OCI-LY1 (cell line): ENCODE data around the gene PCYT1B.

Experiments
- H2AFZ ChIP-seq: fragments of 200-600 bp; sonication (generic), shearing (Covaris generic); 2 replicates; pipeline ENCODE4 v1.6.0; 2014; ENCODE audit warnings: antibody characterized with exemption, mild to moderate bottlenecking, low read length
- H3F3A ChIP-seq: fragments of 200-600 bp; sonication (generic), shearing (Covaris generic); 2 replicates; pipeline ENCODE4 v1.6.0; 2014; ENCODE audit warnings: mild to moderate bottlenecking, antibody characterized with exemption, low read length, moderate library complexity; ENCODE audit not compliant: insufficient read depth
- H3K27ac ChIP-seq: fragments of 200-600 bp; sonication (generic); 2 replicates; pipeline ENCODE4 v1.5.1; 2014; ENCODE audit warnings: low read length, mixed run types, mild to moderate bottlenecking, low read depth; ENCODE audit not compliant: poor library complexity, severe bottlenecking
- H3K27me3 ChIP-seq: fragments of 200-600 bp; sonication (generic); 2 replicates; pipeline ENCODE4 v1.6.0; 2014; ENCODE audit warnings: antibody characterized with exemption, mild to moderate bottlenecking, low read length, moderate library complexity; ENCODE audit not compliant: insufficient read depth
- H3K36me3 ChIP-seq: fragments of 200-600 bp; sonication (generic); 2 replicates; pipeline ENCODE4 v1.6.1; 2014; ENCODE audit warnings: mild to moderate bottlenecking, antibody characterized with exemption, low read length, moderate library complexity, mixed read lengths; ENCODE audit not compliant: insufficient read depth
- H3K4me1 ChIP-seq: fragments of 200-600 bp; sonication (generic); 2 replicates; pipeline ENCODE4 v1.5.1; 2014; ENCODE audit warnings: mild to moderate bottlenecking, low read length, moderate library complexity; ENCODE audit not compliant: insufficient read depth, severe bottlenecking
- H3K4me2 ChIP-seq: fragments of 200-600 bp; sonication (generic), shearing (Covaris generic); 2 replicates; pipeline ENCODE4 v1.6.1; 2014; ENCODE audit warnings: low read length
- H3K4me3 ChIP-seq: fragments of 200-600 bp; sonication (generic); 2 replicates; pipeline ENCODE4 v1.5.1; 2014; ENCODE audit warnings: low read length, low read depth, mild to moderate bottlenecking, mixed read lengths; ENCODE audit not compliant: poor library complexity, severe bottlenecking
- H3K79me2 ChIP-seq: fragments of 200-600 bp; shearing (Covaris generic); 2 replicates; pipeline ENCODE4 v1.6.1; 2016; ENCODE audit warnings: mixed run types, low read length, mixed read lengths; ENCODE audit not compliant: insufficient read depth
- H3K9ac ChIP-seq: fragments of 200-600 bp; sonication (generic), shearing (Covaris generic); 2 replicates; pipeline ENCODE4 v1.6.1; 2014; ENCODE audit warnings: mild to moderate bottlenecking, low read length, mixed read lengths
- H3K9me2 ChIP-seq: fragments of 200-600 bp; sonication (generic), shearing (Covaris generic); 2 replicates; pipeline ENCODE4 v1.6.1; 2014; ENCODE audit warnings: low read depth, mild to moderate bottlenecking, low read length, mixed read lengths
- H3K9me3 ChIP-seq: fragments of 200-600 bp; shearing (Covaris generic); 2 replicates; pipeline ENCODE4 v1.6.1; 2014; ENCODE audit warnings: low read length, mixed read lengths
- H4K20me1 ChIP-seq: fragments of 200-600 bp; sonication (generic), shearing (Covaris generic); 2 replicates; pipeline ENCODE4 v1.6.0; 2016; ENCODE audit warnings: mild to moderate bottlenecking, low read length; ENCODE audit not compliant: insufficient read depth
- CTCF ChIP-seq: fragments of 200-600 bp; sonication (generic), shearing (Covaris generic); IDR thresholded peaks from 2 replicates; pipeline ENCODE4 v1.5.1; 2017; ENCODE audit warnings: mild to moderate bottlenecking, antibody characterized with exemption, low read length, moderate library complexity, mixed read lengths
- EZH2 ChIP-seq: fragments of 200-600 bp; sonication (generic), shearing (Covaris generic); IDR thresholded peaks from 2 replicates; pipeline ENCODE4 v1.8.0; 2017; ENCODE audit warnings: borderline replicate concordance, mixed run types, mild to moderate bottlenecking, antibody characterized with exemption, low read length, moderate library complexity, mixed read lengths

Gene PCYT1B

GRCh38 chrX:24520472-24520871, 126.7 kb downstream of the PCYT1B start:
- TF ChIP-seq EZH2 (no peak), CTCF (no peak)

GRCh38 chrX:24515447-24515846, 131.7 kb downstream of the PCYT1B start:
- Histone ChIP-seq H3K27ac (no peak overlapping the region), H3K9ac (no peak overlapping the region), H3K4me2 (no peak overlapping the region), H4K20me1 (no peaks in the 10 kb centered on the region), H3K27me3 (no peaks in the 10 kb centered on the region), H3K4me1 (no peaks in the 10 kb centered on the region), H3K79me2 (no peaks in the 10 kb centered on the region), H3K36me3 (no peaks in the 10 kb centered on the region), H3K9me2 (no peaks in the 10 kb centered on the region), H3F3A (no peaks in the 10 kb centered on the region), H2AFZ (no peak overlapping the region), H3K9me3 (no peaks in the 10 kb centered on the region), H3K4me3 (no peak overlapping the region)
- TF ChIP-seq EZH2 (no peak), CTCF (no peak)

More at GRCh38 chrX:24520472-24520871, 126.7 kb downstream of the PCYT1B start:
- no peak overlapping the region for H3K4me3 ChIP-seq
- H3K27me3 ChIP-seq: no peaks in the 10 kb centered on the region
- H3K36me3 ChIP-seq: no peaks in the 10 kb centered on the region
- no peaks in the 10 kb centered on the region for H3K9me2 ChIP-seq
- no peaks in the 10 kb centered on the region for H3K9me3 ChIP-seq
- no peak overlapping the region for H3K9ac ChIP-seq
- no peak overlapping the region for H3K27ac ChIP-seq
- H4K20me1 ChIP-seq: no peaks in the 10 kb centered on the region
- H3K79me2 ChIP-seq: no peaks in the 10 kb centered on the region
- no peaks in the 10 kb centered on the region for H3F3A ChIP-seq
- H2AFZ ChIP-seq: no peak overlapping the region
- no peak overlapping the region for H3K4me2 ChIP-seq
- no peaks in the 10 kb centered on the region for H3K4me1 ChIP-seq

- no peak overlapping the region for H3K9ac ChIP-seq
- H3K27me3 ChIP-seq: no peaks in the 10 kb centered on the region
- no peak overlapping the region for H3K4me2 ChIP-seq
- no peaks in the 10 kb centered on the region for H3K9me3 ChIP-seq
- H3F3A ChIP-seq: no peaks in the 10 kb centered on the region
- H3K4me1 ChIP-seq: no peaks in the 10 kb centered on the region
- H3K36me3 ChIP-seq: no peaks in the 10 kb centered on the region
- H3K4me3 ChIP-seq: no peak overlapping the region
- H2AFZ ChIP-seq: no peak overlapping the region
- H4K20me1 ChIP-seq: no peaks in the 10 kb centered on the region
- H3K79me2 ChIP-seq: no peaks in the 10 kb centered on the region
- no peak overlapping the region for H3K27ac ChIP-seq
- no peaks in the 10 kb centered on the region for H3K9me2 ChIP-seq
- TF ChIP-seq EZH2: no peak
- TF ChIP-seq CTCF: no peak
Measured at GRCh38 chrX:24513416-24513815, 133.7 kb downstream of the PCYT1B start.
